Fibroblast of mammary gland (primary cell): Measurements from ENCODE around the gene KRTAP3-3.

Source experiments
- DNase-seq: peaks from one replicate; pipeline ENCODE4 v3.0.0-alpha.2; 2010; ENCODE audit warnings: low read depth
- H3K4me3 ChIP-seq: 2 replicates; pipeline ENCODE4 v1.5.1; 2011; ENCODE audit warnings: low read depth, mild to moderate bottlenecking, low read length, moderate library complexity; ENCODE audit not compliant: control insufficient read depth
- TF ChIP-seq, protein P1 (sequence below): conservative IDR thresholded peaks from 2 replicates; pipeline ENCODE4 v1.5.1; 2011; ENCODE audit warnings: low read depth, low read length, inconsistent platforms; ENCODE audit not compliant: control insufficient read depth, insufficient read depth

KRTAP3-3 gene

DNA sequence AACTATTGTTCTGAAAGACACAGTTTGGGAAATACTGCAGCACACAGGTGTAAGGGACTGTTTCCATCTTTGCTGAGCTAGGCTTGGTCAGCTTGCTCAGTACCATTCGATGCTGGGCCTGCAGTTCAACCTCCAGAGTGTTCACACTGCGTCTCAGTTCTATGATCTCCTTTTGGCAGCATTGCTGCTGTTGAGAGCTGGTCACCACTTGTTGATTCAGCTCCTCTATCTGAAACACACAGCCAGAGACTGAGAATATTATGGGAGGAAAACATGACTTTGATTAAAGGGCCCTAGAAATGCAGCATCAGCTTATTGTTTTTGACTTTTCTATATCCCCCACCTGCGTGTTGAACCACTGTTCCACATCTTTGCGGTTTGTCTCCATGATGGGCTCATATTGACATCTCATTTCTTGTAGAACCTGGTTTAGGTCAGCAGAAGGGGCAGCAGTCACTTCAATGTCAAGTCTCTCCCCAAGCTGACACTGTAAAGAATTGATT lies 31.9 kb downstream of the KRTAP3-3 start:
- H3K4me3 ChIP-seq, result no peak overlapping the region
- no peak for DNase-seq
- TF ChIP-seq, protein P1, sequence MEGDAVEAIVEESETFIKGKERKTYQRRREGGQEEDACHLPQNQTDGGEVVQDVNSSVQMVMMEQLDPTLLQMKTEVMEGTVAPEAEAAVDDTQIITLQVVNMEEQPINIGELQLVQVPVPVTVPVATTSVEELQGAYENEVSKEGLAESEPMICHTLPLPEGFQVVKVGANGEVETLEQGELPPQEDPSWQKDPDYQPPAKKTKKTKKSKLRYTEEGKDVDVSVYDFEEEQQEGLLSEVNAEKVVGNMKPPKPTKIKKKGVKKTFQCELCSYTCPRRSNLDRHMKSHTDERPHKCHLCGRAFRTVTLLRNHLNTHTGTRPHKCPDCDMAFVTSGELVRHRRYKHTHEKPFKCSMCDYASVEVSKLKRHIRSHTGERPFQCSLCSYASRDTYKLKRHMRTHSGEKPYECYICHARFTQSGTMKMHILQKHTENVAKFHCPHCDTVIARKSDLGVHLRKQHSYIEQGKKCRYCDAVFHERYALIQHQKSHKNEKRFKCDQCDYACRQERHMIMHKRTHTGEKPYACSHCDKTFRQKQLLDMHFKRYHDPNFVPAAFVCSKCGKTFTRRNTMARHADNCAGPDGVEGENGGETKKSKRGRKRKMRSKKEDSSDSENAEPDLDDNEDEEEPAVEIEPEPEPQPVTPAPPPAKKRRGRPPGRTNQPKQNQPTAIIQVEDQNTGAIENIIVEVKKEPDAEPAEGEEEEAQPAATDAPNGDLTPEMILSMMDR, result no peak

DNA sequence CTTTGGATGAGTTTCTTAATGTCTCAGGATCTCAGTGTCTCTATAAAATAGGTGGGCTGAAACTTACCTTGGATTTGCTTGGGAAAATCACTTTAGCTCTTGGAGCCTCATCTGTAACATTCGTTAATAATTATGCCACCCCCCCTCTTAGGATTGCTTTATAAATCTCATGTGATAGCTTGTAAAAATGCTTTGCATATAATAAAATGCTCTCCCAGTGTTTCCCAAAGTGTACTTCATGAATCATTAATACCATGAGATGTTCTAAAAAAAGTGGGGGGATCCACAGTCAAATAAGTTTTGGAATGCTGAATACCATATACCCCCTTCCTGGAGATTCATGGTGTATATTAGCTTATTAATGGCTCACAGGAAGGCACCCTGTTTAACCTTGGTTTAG lies 32.4 kb downstream of the KRTAP3-3 start:
- TF ChIP-seq, protein P1, result no peak
- H3K4me3 ChIP-seq, result no peak overlapping the region
- DNase-seq, result no peak

DNA sequence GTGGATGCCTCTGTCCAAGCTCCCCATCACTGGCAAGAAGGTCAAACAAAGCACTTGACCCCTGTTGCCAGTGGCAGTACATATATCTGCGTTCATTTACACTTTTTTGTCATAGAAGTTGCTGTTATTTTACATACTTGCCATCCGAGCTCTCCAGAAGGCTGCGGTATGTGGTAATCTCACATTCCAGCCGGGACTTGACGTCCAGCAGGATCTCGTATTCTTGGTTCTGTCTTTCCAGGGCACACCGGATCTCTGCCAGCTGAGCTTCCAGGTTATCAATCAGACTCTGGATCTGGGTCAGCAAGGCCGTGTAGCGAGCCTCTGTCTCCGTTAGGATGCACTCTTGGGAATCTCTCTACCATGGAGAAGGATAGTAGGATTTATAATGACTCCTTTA lies 33.8 kb downstream of the KRTAP3-3 start:
- DNase-seq, result peak; percentile 11
- TF ChIP-seq, protein P1, result no peak
- H3K4me3 ChIP-seq, result no peak overlapping the region

GRCh38 chr17:40958086-40958953 lies 35.6 kb downstream of the KRTAP3-3 start:
- no peak overlapping the region for H3K4me3 ChIP-seq
- DNase-seq, result no peak
- TF ChIP-seq, protein P1, result no peak

DNA sequence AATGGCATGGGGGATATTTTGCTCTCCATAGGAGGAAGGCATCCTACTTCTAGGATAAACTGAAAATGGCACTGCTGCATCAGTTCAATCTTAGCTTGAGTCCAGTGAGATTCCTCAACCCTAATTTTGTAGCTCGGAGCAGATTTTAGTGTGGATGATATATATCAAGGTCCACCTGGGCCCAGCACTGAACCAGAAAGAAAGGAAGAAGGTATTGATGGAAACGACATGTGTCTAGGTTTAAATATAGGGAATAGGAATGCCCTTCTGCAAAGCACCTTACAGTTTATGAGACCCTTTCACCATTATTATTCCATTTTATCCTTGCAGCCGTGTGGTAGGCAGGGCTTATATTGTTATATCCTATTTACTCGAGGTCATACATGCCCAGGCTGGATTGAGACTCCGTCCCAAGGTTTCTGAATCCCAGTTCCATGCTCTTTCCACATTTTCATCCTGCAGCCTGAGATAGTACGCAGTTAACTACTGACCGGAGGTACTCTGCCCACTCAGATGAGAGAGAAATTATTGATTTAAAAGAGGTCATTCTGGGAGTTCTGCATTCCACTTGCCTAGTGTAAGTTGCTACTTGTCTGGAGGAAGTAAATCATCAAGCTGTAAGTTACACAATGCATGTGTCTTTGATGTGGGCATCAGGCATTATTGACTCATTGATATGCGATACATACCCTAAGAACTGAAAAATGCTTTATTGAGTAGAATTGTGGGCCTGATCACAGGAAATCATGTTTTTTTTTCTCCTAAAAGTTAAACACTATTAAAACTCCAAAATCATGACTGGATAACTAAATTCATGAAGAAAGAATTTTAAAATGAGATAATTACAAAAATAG lies 37.3 kb downstream of the KRTAP3-3 start:
- peak; percentile 98 for DNase-seq
- no peak overlapping the region for H3K4me3 ChIP-seq
- TF ChIP-seq, protein P1, result no peak

- TF ChIP-seq, protein P1, result no peak
- peak; percentile 97 for DNase-seq
- no peak overlapping the region for H3K4me3 ChIP-seq
Observed at GRCh38 chr17:40953881-40954280, 40.1 kb downstream of the KRTAP3-3 start.
